ENCODE measurements around the gene GARIN6. TPM values are rescaled to one million over a fixed set of nuclear protein-coding genes. Genes with fewer than 3 reads are reported as not detected.
A peak's percentile ranks its signal among the peaks of the same experiment; 100 is the strongest.

The GARIN6 gene
- total and polyA plus RNA-seq, 8 donors: not detected

DNA sequence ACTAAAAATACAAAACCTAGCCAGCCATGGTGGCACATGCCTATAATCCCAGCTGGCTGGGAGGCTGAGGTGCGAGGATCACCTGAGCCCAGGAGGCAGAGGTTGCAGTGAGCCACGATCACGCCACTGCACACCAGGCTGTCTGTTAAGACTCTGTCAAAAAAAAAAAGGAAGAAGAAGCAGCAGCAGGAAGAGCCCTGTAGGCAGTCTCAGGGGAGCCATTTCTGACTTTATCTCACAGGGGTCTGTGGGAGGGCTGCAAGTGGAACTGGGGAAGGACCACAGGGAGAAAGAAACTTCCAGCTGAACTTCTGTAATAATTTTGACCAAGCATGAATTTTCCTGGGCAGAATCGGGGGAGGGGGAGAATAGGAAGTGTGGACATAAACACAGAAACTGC lies 32.7 kb downstream of the GARIN6 start:
- ATAC-seq (no peak), DNase-seq (peak in 1 of 4 donors; percentile 33)
- no peaks in the 10 kb centered on the region for H3K36me3 ChIP-seq
- TF ChIP-seq, protein P1, sequence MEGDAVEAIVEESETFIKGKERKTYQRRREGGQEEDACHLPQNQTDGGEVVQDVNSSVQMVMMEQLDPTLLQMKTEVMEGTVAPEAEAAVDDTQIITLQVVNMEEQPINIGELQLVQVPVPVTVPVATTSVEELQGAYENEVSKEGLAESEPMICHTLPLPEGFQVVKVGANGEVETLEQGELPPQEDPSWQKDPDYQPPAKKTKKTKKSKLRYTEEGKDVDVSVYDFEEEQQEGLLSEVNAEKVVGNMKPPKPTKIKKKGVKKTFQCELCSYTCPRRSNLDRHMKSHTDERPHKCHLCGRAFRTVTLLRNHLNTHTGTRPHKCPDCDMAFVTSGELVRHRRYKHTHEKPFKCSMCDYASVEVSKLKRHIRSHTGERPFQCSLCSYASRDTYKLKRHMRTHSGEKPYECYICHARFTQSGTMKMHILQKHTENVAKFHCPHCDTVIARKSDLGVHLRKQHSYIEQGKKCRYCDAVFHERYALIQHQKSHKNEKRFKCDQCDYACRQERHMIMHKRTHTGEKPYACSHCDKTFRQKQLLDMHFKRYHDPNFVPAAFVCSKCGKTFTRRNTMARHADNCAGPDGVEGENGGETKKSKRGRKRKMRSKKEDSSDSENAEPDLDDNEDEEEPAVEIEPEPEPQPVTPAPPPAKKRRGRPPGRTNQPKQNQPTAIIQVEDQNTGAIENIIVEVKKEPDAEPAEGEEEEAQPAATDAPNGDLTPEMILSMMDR (IDR thresholded peaks at IDR 0.05): no peak
- peaks cover 0 to 10% of the 10 kb centered on the region in 2 donors for H3K9me3 ChIP-seq
- H3K4me3 ChIP-seq: no peak overlapping the region
- no peaks in the 10 kb centered on the region for H3K27me3 ChIP-seq
- intact Hi-C loops (cut with DNase I): no loop called here
- H3K4me1 ChIP-seq: no peaks in the 10 kb centered on the region
- H3K27ac ChIP-seq: no peak overlapping the region

DNA sequence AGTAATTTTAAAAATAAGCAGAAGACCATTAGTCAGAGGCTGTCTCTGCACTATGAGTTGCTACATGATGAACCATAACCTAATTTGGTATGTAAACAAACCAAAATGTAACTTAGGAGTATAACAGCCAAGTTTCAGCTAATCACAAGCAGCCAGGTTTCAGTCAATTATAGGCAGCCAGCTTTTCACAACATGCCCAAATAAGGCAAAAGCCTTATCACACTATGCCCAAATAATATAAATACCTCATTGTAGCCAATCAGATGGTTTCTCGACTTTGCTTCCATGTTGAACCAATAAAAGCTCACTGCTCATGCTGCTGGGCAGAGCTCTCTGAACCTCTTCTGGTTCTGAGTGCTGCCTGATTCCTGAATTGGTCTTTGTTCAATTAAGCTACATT lies 38.6 kb downstream of the GARIN6 start:
- no peaks in the 10 kb centered on the region for H3K27me3 ChIP-seq
- ATAC-seq (no peak), DNase-seq (no peak)
- H3K27ac ChIP-seq: no peak overlapping the region
- H3K4me1 ChIP-seq: no peaks in the 10 kb centered on the region
- TF ChIP-seq, protein P1 (IDR thresholded peaks at IDR 0.05): no peak
- peaks cover 0 to 12% of the 10 kb centered on the region in 2 donors for H3K9me3 ChIP-seq
- H3K36me3 ChIP-seq: no peaks in the 10 kb centered on the region
- intact Hi-C loops (cut with DNase I): no loop called here
- H3K4me3 ChIP-seq: no peak overlapping the region

DNA sequence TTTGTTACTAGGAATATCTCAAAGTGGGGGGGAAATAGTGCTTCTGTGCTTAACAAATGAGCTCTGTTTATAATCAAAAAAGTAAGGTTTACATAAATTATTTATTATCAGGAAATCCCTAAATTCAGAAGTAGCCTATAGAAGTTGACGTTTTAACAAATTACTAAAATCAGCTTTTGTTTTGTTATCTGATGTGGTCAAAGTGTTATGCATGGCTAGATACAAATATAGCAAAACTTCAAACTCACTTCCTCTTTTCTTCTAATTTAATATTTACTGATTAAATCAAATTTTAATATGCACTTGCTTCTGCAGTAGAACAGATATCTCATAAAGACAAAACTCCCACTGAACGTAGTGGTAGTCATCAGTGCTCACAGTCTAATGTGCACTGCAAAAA lies 47.5 kb downstream of the GARIN6 start:
- DNase-seq (no peak), ATAC-seq (no peak)
- H3K9me3 ChIP-seq: no peaks in the 10 kb centered on the region
- H3K4me3 ChIP-seq: no peak overlapping the region
- no peak overlapping the region for H3K27ac ChIP-seq
- H3K4me1 ChIP-seq: no peaks in the 10 kb centered on the region
- no peaks in the 10 kb centered on the region for H3K36me3 ChIP-seq
- no peaks in the 10 kb centered on the region for H3K27me3 ChIP-seq
- intact Hi-C loops (cut with DNase I): no loop called here
- TF ChIP-seq, protein P1 (IDR thresholded peaks at IDR 0.05): no peak

All from left lung (tissue), 10 donors.